HCT116 (cell line): ENCODE data around the gene DIS3L2.

Source experiments
- CEBPB ChIP-seq: IDR thresholded peaks from 2 replicates; pipeline ENCODE4 v1.6.1; 2012; ENCODE audit warnings: low read depth
- CTCF ChIP-seq, 3 experiments: fragments of 200-600 bp in 1 of 3; sonication (generic) in 1 of 3; IDR thresholded peaks in 2 of 3; conservative IDR thresholded peaks in 1 of 3; 2 replicates each; pipeline ENCODE4 v1.5.1; 2012 to 2017; ENCODE audit warnings: low read depth in 2 of 3, low read length in 2 of 3, antibody characterized with exemption in 1 of 3, borderline replicate concordance in 1 of 3, control low read depth in 1 of 3, mild to moderate bottlenecking in 1 of 3, mixed read lengths in 1 of 3, mixed run types in 1 of 3, moderate library complexity in 1 of 3; ENCODE audit not compliant: insufficient read depth in 1 of 3
- POLR2A ChIP-seq: IDR thresholded peaks from 2 replicates; pipeline ENCODE4 v1.7.0; 2011; ENCODE audit warnings: borderline replicate concordance; ENCODE audit not compliant: insufficient read depth, insufficient read length; ENCODE audit errors: extremely low read depth
- POLR2AphosphoS5 ChIP-seq: IDR thresholded peaks from 2 replicates; pipeline ENCODE4 v1.6.1; 2011; ENCODE audit warnings: mild to moderate bottlenecking, low read depth, low read length, moderate library complexity
- RAD21 ChIP-seq: IDR thresholded peaks from 2 replicates; pipeline ENCODE4 v1.6.1; 2012; ENCODE audit warnings: low read depth, mild to moderate bottlenecking
- SP1 ChIP-seq: IDR thresholded peaks from 2 replicates; pipeline ENCODE4 v1.6.1; 2012; ENCODE audit warnings: low read depth
- YY1 ChIP-seq: IDR thresholded peaks from 2 replicates; pipeline ENCODE4 v1.6.1; 2011; ENCODE audit warnings: low read length, low read depth, moderate library complexity, mild to moderate bottlenecking; ENCODE audit not compliant: insufficient replicate concordance; ENCODE audit errors: extremely low read depth
- TF ChIP-seq, protein P1 (sequence below): IDR thresholded peaks from 2 replicates; pipeline ENCODE4 v1.6.1; 2012; ENCODE audit warnings: low read depth

GRCh38 chr2:231985823-231986261 lies 24.3 kb downstream of the DIS3L2 start:
- TF ChIP-seq POLR2AphosphoS5 (no peak), CTCF (IDR thresholded peaks at IDR 0.05 in 2 of 3, conservative IDR thresholded peaks at IDR 0.05 in 1 of 3; ENCODE audit: borderline replicate concordance in 1 of 3, insufficient read depth in 1 of 3, low read depth in 2 of 3, low read length in 2 of 3) (no peak), SP1 (no peak), CEBPB (no peak), RAD21 (no peak), YY1 (no peak), POLR2A (no peak)
- TF ChIP-seq, protein P1, sequence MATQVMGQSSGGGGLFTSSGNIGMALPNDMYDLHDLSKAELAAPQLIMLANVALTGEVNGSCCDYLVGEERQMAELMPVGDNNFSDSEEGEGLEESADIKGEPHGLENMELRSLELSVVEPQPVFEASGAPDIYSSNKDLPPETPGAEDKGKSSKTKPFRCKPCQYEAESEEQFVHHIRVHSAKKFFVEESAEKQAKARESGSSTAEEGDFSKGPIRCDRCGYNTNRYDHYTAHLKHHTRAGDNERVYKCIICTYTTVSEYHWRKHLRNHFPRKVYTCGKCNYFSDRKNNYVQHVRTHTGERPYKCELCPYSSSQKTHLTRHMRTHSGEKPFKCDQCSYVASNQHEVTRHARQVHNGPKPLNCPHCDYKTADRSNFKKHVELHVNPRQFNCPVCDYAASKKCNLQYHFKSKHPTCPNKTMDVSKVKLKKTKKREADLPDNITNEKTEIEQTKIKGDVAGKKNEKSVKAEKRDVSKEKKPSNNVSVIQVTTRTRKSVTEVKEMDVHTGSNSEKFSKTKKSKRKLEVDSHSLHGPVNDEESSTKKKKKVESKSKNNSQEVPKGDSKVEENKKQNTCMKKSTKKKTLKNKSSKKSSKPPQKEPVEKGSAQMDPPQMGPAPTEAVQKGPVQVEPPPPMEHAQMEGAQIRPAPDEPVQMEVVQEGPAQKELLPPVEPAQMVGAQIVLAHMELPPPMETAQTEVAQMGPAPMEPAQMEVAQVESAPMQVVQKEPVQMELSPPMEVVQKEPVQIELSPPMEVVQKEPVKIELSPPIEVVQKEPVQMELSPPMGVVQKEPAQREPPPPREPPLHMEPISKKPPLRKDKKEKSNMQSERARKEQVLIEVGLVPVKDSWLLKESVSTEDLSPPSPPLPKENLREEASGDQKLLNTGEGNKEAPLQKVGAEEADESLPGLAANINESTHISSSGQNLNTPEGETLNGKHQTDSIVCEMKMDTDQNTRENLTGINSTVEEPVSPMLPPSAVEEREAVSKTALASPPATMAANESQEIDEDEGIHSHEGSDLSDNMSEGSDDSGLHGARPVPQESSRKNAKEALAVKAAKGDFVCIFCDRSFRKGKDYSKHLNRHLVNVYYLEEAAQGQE, result no peak
